Measurements from ENCODE around the gene CD109. TPM values are rescaled to one million over a fixed set of nuclear protein-coding genes. Genes with fewer than 3 reads are reported as not detected.
"Not testable (repeated sequence)": the region's sequence is repeated elsewhere in the genome, so short reads cannot be mapped to it uniquely, and the experiment has no call there.

Gene CD109
- total RNA-seq, 1 donor from 2014 or later = 26.0 TPM

- H3K9me3 Mint-ChIP-seq (ENCODE audit: low read depth) = peaks cover 5% of the 10 kb centered on the region
- peaks cover 12% of the 10 kb centered on the region for H3K4me1 Mint-ChIP-seq (ENCODE audit: low read depth)
- no peaks in the 10 kb centered on the region for H3K27me3 Mint-ChIP-seq (ENCODE audit: low read depth)
- peaks cover 4% of the 10 kb centered on the region for H3K36me3 Mint-ChIP-seq (ENCODE audit: low read depth)
- no peak overlapping the region for H3K27ac Mint-ChIP-seq (ENCODE audit: unreplicated experiment)
- DNase-seq (ENCODE audit: low spot score) = no peak
- H3K4me3 Mint-ChIP-seq (ENCODE audit: unreplicated experiment) = no peak overlapping the region
- TF ChIP-seq CTCF (IDR thresholded peaks at IDR 0.05) = peak; percentile 50
Observed at GRCh38 chr6:73798592-73798991, 102.6 kb downstream of the CD109 start.

GRCh38 chr6:73800997-73801396 lies 105.0 kb downstream of the CD109 start:
- Mint-ChIP-seq H3K36me3 (ENCODE audit: low read depth) (peaks cover 3% of the 10 kb centered on the region), H3K27me3 (ENCODE audit: low read depth) (no peaks in the 10 kb centered on the region), H3K9me3 (ENCODE audit: low read depth) (peaks cover 5% of the 10 kb centered on the region), H3K4me1 (ENCODE audit: low read depth) (peaks cover 21% of the 10 kb centered on the region), H3K4me3 (ENCODE audit: unreplicated experiment) (no peak overlapping the region), H3K27ac (ENCODE audit: unreplicated experiment) (no peak overlapping the region)
- DNase-seq (ENCODE audit: low spot score) = no peak
- TF ChIP-seq CTCF (IDR thresholded peaks at IDR 0.05) = no peak

GRCh38 chr6:73801652-73802268 lies 105.8 kb downstream of the CD109 start:
- Mint-ChIP-seq H3K4me3 (ENCODE audit: unreplicated experiment) (no peak overlapping the region), H3K27me3 (ENCODE audit: low read depth) (no peaks in the 10 kb centered on the region)
- DNase-seq (ENCODE audit: low spot score) = no peak

GRCh38 chr6:73802366-73802765 lies 106.4 kb downstream of the CD109 start:
- Mint-ChIP-seq H3K27me3 (ENCODE audit: low read depth) (no peaks in the 10 kb centered on the region), H3K27ac (ENCODE audit: unreplicated experiment) (no peak overlapping the region)
- no peak for DNase-seq (ENCODE audit: low spot score)

More at GRCh38 chr6:73801652-73802268, 105.8 kb downstream of the CD109 start:
- Mint-ChIP-seq H3K36me3 (ENCODE audit: low read depth) (peaks cover 3% of the 10 kb centered on the region), H3K27ac (ENCODE audit: unreplicated experiment) (no peak overlapping the region), H3K4me1 (ENCODE audit: low read depth) (peaks cover 21% of the 10 kb centered on the region), H3K9me3 (ENCODE audit: low read depth) (peaks cover 5% of the 10 kb centered on the region)
- TF ChIP-seq CTCF (IDR thresholded peaks at IDR 0.05) = no peak

GRCh38 chr6:73803562-73804241 lies 107.7 kb downstream of the CD109 start:
- H3K9me3 Mint-ChIP-seq (ENCODE audit: low read depth) = peaks cover 5% of the 10 kb centered on the region
- DNase-seq (ENCODE audit: low spot score) = no peak
- H3K36me3 Mint-ChIP-seq (ENCODE audit: low read depth) = peaks cover 3% of the 10 kb centered on the region
- H3K4me3 Mint-ChIP-seq (ENCODE audit: unreplicated experiment) = no peak overlapping the region
- peaks cover 18% of the 10 kb centered on the region for H3K4me1 Mint-ChIP-seq (ENCODE audit: low read depth)
- peak; percentile 78 for TF ChIP-seq CTCF (IDR thresholded peaks at IDR 0.05)
- H3K27me3 Mint-ChIP-seq (ENCODE audit: low read depth) = no peaks in the 10 kb centered on the region
- H3K27ac Mint-ChIP-seq (ENCODE audit: unreplicated experiment) = peak overlapping the region; percentile 73

More at GRCh38 chr6:73802366-73802765, 106.4 kb downstream of the CD109 start:
- H3K36me3 Mint-ChIP-seq (ENCODE audit: low read depth) = peaks cover 3% of the 10 kb centered on the region
- H3K4me1 Mint-ChIP-seq (ENCODE audit: low read depth) = peaks cover 21% of the 10 kb centered on the region
- H3K4me3 Mint-ChIP-seq (ENCODE audit: unreplicated experiment) = no peak overlapping the region
- TF ChIP-seq CTCF (IDR thresholded peaks at IDR 0.05) = no peak
- peaks cover 5% of the 10 kb centered on the region for H3K9me3 Mint-ChIP-seq (ENCODE audit: low read depth)

GRCh38 chr6:73805221-73805620 lies 109.2 kb downstream of the CD109 start:
- not testable (repeated sequence) for H3K9me3 Mint-ChIP-seq (ENCODE audit: low read depth); H3K27me3 Mint-ChIP-seq (ENCODE audit: low read depth); H3K36me3 Mint-ChIP-seq (ENCODE audit: low read depth); H3K4me3 Mint-ChIP-seq (ENCODE audit: unreplicated experiment); DNase-seq (ENCODE audit: low spot score); H3K27ac Mint-ChIP-seq (ENCODE audit: unreplicated experiment)
- peaks cover 22% of the 10 kb centered on the region for H3K4me1 Mint-ChIP-seq (ENCODE audit: low read depth)

- not testable (repeated sequence) for H3K27ac Mint-ChIP-seq (ENCODE audit: unreplicated experiment); H3K9me3 Mint-ChIP-seq (ENCODE audit: low read depth); DNase-seq (ENCODE audit: low spot score); H3K4me3 Mint-ChIP-seq (ENCODE audit: unreplicated experiment); H3K27me3 Mint-ChIP-seq (ENCODE audit: low read depth); H3K36me3 Mint-ChIP-seq (ENCODE audit: low read depth)
- peaks cover 22% of the 10 kb centered on the region for H3K4me1 Mint-ChIP-seq (ENCODE audit: low read depth)
Observed at GRCh38 chr6:73805982-73806381, 110.0 kb downstream of the CD109 start.

All from chondrocyte (in vitro differentiated cells).